Measurements from ENCODE around the gene MID1. TPM values are rescaled to one million over a fixed set of nuclear protein-coding genes. Genes with fewer than 3 reads are reported as not detected.
A peak's percentile ranks its signal among the peaks of the same experiment; 100 is the strongest.

The MID1 gene
- polyA plus RNA-seq, 2 of the 4 experiments (the other 2 are of a cell fraction), result 59.5 to 106 TPM

DNA sequence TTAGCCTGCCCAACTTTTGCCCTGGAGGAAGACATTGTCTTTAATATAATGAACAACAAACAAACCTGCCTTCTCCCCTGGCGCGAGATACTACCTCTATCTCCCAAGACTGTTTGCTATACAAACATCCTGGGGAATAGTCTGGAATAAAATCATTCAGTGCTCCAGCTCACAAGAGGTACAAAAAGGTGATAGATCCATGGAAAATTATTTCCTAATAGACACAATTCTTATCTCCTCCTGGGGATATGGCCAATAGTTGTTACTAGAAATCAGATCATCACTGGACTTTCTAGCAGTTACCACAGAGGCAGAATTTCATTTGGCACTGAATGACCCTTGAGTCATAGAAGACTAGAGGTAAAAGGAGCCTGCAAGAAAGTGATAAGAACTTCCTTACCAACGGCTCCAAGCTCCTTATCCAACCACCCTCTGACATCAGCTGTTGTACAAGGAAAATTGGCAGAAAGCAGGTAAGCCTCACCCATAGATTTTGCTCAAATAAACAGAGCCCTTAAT lies 38.1 kb downstream of the MID1 start:
- FAIRE-seq, result peak; percentile 96
- peaks cover 59% of the 10 kb centered on the region for H3K4me1 ChIP-seq
- peak; percentile 57 to 78 for ATAC-seq
- H3K27ac ChIP-seq, result peak overlapping the region; percentile 95 to 96
- DNase-seq (ENCODE audit: low read depth in 1 of 2, low spot score in 1 of 2), result peak in 1 of 2 experiments; percentile 83
- 2% methylated on average over 3 of the region's 3 CpGs for WGBS (ENCODE audit: missing lambda C conversion rate)
- peak overlapping the region; percentile 94 for H3K4me2 ChIP-seq
- H3K4me3 ChIP-seq, result peak overlapping the region; percentile 17; the same call in 1 of the 3 replicates
- ChIA-PET CTCF (interaction anchor here (1.0 to 2.0 kb wide), 5 partner anchors 16 to 519 kb away, joined by 3 to 7 read pairs (median 3); no protein-coding TSS in a partner anchor), POLR2A (interaction anchor here (1.0 to 1.2 kb wide), 2 partner anchors 16 to 37 kb away, joined by 3 to 4 read pairs; no protein-coding TSS in a partner anchor)
- TF ChIP-seq HOXA7 (CRISPR knock-in tag; IDR thresholded peaks at IDR 0.05), result peak; percentile 23; the same call in 1 of the 2 replicates
- TF ChIP-seq BHLHE40 (IDR thresholded peaks at IDR 0.05; ENCODE audit: low read depth, low read length), result no peak
- peak; percentile 69 to 75; a peak in 4 of 5 replicates for TF ChIP-seq JUN (IDR thresholded peaks at IDR 0.05)
- TF ChIP-seq GATA3 (IDR thresholded peaks at IDR 0.05; ENCODE audit: borderline replicate concordance), result peak; percentile 70; the same call in 1 of the 2 replicates
- no peak for TF ChIP-seq ZC3H11A (IDR thresholded peaks at IDR 0.05)
- TF ChIP-seq RARB (CRISPR knock-in tag; IDR thresholded peaks at IDR 0.05), result no peak
- no peak for TF ChIP-seq RNF2 (IDR thresholded peaks at IDR 0.05; ENCODE audit: borderline replicate concordance, low read depth)
- TF ChIP-seq, protein P1, sequence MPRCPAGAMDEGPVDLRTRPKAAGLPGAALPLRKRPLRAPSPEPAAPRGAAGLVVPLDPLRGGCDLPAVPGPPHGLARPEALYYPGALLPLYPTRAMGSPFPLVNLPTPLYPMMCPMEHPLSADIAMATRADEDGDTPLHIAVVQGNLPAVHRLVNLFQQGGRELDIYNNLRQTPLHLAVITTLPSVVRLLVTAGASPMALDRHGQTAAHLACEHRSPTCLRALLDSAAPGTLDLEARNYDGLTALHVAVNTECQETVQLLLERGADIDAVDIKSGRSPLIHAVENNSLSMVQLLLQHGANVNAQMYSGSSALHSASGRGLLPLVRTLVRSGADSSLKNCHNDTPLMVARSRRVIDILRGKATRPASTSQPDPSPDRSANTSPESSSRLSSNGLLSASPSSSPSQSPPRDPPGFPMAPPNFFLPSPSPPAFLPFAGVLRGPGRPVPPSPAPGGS (IDR thresholded peaks at IDR 0.05), result 0 out of 3 replicates have a peak, but pooled peaks have one; percentile 27
- peak; percentile 59; the same call in 1 of the 2 replicates for TF ChIP-seq JUNB (IDR thresholded peaks at IDR 0.05)
- TF ChIP-seq RCOR1 (IDR thresholded peaks at IDR 0.05; ENCODE audit: low read depth, low read length), result no peak
- TF ChIP-seq, protein P2, sequence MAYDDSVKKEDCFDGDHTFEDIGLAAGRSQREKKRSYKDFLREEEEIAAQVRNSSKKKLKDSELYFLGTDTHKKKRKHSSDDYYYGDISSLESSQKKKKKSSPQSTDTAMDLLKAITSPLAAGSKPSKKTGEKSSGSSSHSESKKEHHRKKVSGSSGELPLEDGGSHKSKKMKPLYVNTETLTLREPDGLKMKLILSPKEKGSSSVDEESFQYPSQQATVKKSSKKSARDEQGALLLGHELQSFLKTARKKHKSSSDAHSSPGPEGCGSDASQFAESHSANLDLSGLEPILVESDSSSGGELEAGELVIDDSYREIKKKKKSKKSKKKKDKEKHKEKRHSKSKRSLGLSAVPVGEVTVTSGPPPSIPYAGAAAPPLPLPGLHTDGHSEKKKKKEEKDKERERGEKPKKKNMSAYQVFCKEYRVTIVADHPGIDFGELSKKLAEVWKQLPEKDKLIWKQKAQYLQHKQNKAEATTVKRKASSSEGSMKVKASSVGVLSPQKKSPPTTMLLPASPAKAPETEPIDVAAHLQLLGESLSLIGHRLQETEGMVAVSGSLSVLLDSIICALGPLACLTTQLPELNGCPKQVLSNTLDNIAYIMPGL (CRISPR knock-in tag; IDR thresholded peaks at IDR 0.05; ENCODE audit: borderline replicate concordance), result no peak
- TF ChIP-seq POLR2A (IDR thresholded peaks at IDR 0.05; ENCODE audit: low read length), result no peak
- TF ChIP-seq, protein P3, sequence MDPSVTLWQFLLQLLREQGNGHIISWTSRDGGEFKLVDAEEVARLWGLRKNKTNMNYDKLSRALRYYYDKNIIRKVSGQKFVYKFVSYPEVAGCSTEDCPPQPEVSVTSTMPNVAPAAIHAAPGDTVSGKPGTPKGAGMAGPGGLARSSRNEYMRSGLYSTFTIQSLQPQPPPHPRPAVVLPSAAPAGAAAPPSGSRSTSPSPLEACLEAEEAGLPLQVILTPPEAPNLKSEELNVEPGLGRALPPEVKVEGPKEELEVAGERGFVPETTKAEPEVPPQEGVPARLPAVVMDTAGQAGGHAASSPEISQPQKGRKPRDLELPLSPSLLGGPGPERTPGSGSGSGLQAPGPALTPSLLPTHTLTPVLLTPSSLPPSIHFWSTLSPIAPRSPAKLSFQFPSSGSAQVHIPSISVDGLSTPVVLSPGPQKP (IDR thresholded peaks at IDR 0.05; ENCODE audit: low read depth, low read length), result no peak
- no peak for TF ChIP-seq SREBF2 (IDR thresholded peaks at IDR 0.05)
- no peak for TF ChIP-seq KDM1A (IDR thresholded peaks at IDR 0.05; ENCODE audit: low read depth)
- peak; percentile 75 to 82; a peak in 4 of 5 replicates for TF ChIP-seq EP300 (IDR thresholded peaks at IDR 0.05)
- TF ChIP-seq MAFK (IDR thresholded peaks at IDR 0.05; ENCODE audit: partially characterized antibody), result no peak
- peak; percentile 42 to 47; a peak in 3 of 4 replicates for TF ChIP-seq CEBPB (IDR thresholded peaks at IDR 0.05)
- TF ChIP-seq NR3C1 (IDR thresholded peaks at IDR 0.05), result no peak
- TF ChIP-seq TP53 (CRISPR knock-in tag; IDR thresholded peaks at IDR 0.05), result no peak
- no peak for TF ChIP-seq SMC3 (IDR thresholded peaks at IDR 0.05)
- TF ChIP-seq FOXS1 (CRISPR knock-in tag; IDR thresholded peaks at IDR 0.05), result no peak
- 0 out of 2 replicates have a peak, but pooled peaks have one; percentile 24 for TF ChIP-seq FOSL2 (IDR thresholded peaks at IDR 0.05)
- peak; percentile 64; the same call in 1 of the 2 replicates for TF ChIP-seq FOSL2 (CRISPR knock-in tag; IDR thresholded peaks at IDR 0.05)
- TF ChIP-seq, protein P4, sequence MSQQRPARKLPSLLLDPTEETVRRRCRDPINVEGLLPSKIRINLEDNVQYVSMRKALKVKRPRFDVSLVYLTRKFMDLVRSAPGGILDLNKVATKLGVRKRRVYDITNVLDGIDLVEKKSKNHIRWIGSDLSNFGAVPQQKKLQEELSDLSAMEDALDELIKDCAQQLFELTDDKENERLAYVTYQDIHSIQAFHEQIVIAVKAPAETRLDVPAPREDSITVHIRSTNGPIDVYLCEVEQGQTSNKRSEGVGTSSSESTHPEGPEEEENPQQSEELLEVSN (IDR thresholded peaks at IDR 0.05; ENCODE audit: borderline replicate concordance, low read depth), result no peak
- no peak for TF ChIP-seq FOSB (CRISPR knock-in tag; IDR thresholded peaks at IDR 0.05)
- TF ChIP-seq ZFP36 (IDR thresholded peaks at IDR 0.05; ENCODE audit: borderline replicate concordance, partially characterized antibody), result no peak
- TF ChIP-seq, protein P5, sequence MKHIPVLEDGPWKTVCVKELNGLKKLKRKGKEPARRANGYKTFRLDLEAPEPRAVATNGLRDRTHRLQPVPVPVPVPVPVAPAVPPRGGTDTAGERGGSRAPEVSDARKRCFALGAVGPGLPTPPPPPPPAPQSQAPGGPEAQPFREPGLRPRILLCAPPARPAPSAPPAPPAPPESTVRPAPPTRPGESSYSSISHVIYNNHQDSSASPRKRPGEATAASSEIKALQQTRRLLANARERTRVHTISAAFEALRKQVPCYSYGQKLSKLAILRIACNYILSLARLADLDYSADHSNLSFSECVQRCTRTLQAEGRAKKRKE (CRISPR knock-in tag; IDR thresholded peaks at IDR 0.05; ENCODE audit: low read depth), result no peak
- TF ChIP-seq, protein P6, sequence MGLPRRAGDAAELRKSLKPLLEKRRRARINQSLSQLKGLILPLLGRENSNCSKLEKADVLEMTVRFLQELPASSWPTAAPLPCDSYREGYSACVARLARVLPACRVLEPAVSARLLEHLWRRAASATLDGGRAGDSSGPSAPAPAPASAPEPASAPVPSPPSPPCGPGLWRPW (IDR thresholded peaks at IDR 0.05), result no peak
- TF ChIP-seq RFX5 (IDR thresholded peaks at IDR 0.05), result 0 out of 2 replicates have a peak, but pooled peaks have one; percentile 18
- peaks cover 16% of the 10 kb centered on the region for H3K9me3 ChIP-seq
